Activated CD4-positive, alpha-beta T cell treated with anti-CD3 and anti-CD28 coated beads, Interleukin-2, amount 50 U/mL, for 1 hour (primary cell): ENCODE measurements around the gene SSTR4.

Experiments used
- DNase-seq: peaks from one replicate; pipeline ENCODE4 v3.0.0-alpha.2; 2020

The SSTR4 gene

DNA sequence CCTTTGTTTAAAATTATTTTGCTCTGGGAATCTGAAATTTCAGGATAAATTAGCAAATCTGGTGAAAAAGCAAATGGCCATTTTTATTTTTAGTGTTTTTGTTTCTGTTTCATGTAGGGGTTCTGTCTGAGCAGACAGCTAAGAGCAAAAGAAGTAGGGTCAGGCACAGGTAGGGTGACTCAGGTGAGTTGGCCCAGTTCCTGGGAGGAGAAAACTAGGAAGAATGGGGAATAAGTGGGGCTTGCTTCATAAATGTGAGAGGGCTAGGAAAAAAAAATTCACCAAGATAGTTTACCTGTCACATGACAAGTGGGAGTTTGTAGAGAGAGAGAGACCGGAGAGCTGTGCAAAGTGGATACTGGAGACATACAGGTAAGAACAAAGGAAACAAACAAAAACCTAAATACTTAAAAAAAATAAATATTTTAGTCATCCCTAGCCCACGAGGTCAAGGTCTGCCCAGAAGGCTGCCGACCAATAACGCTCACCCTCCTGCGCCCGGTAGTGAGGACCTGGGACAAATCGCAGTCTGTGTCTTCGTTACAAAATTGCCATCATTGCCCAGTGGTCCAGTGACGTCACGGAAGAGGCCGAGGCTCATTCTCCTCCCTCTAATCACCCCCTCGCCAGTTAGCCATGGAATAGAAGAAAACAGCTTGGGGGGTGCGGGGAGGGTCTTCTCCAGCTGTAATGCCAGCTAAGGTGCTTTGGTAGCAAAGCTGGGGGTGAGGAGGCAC is 12.1 kb downstream of the SSTR4 start:
- no peak for DNase-seq

DNA sequence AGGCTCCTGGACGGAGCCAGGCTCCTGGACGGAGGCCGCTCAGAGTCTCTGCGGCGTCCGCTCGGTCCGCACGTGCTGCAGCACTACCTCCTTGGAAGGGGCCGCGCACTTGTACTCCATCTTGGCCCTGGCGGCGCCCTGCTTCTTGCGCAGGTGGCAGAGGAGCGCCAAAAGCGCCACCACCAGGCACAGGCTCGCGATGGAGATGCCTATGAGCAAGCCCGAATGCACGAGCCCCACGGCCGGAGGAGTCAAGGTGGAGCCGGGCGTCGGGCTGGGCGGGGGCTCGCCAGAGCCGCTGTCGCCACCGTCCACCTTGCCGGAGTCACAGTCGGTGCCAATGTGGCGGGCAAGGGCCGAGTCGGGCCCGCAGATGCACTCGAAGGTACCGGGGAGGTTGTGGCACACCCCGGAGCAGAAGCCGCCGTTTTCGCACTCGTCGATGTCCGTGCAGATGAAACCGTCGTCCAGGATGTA is 12.7 kb downstream of the SSTR4 start:
- DNase-seq: no peak

DNA sequence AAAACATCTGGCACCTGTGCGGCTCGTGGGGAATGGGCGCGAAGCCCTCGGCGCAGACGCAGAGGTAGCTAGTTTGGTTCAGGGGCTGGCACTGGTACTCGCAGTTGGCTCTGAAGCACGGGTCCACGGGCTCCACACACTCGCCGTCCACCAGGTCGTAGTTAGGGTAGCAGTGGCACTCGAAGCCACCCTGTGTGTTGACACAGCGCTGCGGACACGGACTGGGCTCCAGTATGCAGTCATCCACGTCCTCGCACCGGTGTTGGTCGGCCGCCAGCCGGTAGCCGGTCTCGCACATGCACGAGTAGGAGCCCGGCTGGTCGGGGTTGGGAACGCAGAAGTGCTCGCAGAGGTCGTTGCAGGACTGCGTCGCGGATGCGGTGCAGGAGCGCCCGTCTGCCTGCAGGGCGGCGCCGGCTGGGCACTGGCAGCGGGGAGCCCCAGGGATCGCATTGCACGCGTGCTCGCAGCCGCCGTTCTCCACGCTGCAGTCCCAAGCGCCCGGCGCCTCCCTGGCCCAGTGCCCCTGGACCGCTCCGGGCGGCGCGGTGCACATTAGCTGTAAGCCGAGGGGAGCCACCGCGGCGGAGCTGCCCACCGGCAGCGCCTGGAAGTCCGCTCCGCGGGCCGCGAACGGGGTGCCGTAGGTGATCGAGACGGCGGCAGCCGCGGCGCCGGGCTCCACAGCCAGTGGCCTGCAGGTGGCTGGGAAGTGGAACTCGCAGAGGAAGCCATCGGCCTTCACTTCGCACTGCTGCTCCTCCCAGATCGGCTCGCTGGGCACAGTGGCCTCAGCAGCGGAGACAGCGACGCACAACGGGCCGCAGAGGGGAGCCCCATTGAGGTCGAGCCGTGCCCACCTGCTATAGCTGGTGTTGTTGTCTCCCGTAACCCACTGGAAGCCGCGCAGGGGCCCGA is 13.4 kb downstream of the SSTR4 start:
- no peak for DNase-seq

DNA sequence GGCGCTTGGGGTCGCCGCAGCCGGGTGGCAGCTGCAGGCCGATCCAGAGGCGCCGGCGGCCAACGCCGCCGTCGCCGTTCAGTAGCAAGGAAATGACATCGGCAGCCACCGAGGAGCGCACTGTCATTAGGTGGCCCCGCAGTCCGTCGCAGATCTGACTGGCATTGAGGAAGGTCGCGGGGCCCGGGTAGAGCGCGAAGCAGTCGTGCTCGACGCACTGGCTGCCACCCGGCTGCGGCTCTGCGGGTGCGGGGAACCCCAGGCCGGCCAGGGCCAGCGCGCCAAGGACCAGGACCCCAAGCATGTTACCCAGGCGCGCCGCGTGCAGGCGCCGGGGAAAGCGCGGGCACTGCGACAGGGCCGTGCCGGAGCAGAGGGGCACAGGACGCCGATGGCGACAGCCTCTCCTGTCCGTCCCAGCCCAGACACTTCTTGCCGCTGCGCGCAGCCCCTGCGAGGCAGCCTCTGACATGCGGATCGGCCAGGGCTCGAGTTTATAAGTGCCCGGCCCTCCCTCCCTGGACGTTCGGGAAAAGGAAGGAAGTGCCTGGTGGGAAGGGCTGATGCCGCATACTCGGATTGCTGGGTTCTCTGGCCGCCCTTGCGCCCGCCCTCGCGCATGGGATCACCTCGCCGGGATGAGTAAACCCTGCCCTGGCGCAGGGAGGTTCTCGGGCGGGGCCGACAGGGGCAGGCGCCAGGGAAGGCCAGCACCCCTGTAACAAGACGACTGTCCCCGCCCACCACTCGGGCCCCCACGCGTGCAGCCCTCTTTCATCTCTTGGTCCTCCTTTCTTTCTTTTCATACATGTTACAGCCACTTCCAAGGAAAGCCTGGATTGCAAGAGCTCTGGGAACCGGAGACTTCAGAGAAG is 14.3 kb downstream of the SSTR4 start, which contains the start of gene THBD:
THBD (minus strand) TSS at position 472 of the 875 bp plus-strand sequence; CDS start at position 304, 168 bp downstream.
- DNase-seq: no peak

DNA sequence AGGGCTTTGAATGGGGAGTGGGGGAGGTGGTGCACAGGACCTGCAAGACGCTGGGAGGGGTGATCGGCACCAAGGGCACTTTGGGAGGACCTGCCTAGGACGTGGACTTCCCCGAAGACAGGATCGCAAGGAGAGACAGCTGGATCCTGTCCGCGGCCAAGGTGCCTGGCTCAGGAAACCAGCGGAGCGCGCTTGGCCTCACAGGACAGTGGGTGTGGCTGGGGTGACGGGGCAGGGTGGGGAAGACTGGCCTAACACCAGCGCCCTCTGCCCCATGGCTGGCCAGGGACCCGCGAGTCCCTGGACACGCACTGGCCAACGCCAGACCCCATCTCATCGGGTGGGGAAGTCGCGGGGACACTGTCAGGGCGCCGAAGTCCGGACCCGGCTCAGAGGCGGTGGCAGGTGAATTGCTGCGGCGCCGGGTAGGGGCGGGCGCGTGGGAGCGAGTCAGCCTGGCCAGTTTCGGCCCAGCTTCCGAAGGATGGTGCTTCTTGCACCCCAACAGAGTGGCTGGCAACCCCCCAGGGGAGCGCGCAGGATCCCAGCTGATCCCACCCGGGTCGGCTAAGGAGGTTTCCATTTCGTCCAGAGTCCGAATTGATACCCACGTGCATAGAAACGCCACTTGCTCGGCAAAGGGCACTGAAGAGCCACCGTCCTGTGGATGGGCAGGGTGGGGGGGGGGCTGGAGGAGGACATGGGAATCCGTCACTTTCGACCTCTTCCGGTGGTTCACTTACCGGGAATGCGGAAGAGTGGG is 15.1 kb downstream of the SSTR4 start:
- no peak for DNase-seq

DNA sequence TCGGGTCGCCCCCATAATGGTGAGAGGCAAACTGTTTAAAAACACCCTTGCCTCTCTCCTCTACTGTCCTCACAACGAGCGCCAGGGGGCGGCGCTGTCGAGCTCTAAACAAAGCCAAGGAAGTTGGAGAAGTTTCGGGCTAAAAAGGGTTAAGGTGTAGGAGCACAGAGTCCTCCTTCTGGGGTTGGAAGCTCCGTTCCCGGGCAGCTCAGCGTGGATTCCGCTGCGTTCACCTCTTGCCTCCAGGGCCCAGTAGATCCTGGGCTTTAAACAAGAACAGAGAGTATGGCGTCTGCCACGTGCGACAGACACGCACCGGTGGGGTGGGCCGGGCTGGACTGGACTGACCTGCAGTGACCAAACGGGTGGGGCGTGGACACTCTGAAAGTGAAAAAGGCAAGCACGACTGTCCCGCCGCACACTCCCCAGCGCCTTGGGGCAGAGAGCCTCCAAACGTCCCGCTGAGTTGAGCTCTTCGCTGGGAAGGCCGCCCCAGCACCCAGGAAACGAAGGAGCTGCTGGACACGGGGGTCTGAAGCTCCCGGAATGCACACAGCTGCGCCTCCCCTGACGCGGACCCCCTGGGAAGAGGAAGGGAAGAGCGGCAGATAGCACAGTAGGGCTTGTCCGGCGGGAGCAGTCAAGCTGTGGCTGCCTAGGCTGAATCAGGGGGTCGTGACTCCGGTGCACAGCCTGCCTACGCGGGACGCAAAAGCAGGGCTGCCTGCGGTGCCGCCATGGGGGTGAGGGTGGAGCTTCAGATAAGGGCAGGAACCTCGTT is 15.9 kb downstream of the SSTR4 start:
- DNase-seq: no peak

DNA sequence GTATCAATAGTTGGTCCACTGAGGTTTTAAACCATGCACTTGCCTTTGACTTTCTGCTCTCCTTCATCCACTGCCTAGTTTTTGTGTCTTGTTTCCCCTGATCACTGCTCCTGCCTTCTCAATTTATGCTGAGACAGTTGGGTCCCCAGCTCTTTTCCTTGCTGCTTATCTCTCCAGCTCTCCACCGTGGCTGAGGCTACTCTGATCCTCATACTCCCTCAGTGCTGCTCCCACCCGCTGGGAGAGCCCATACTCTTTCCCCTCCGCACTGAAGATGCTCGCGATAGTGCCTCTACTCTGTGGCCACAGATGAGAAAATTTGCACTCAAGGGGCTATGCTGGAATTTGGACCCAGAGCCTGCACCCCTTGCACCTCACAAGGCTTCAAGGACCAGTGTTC is 17.8 kb downstream of the SSTR4 start:
- no peak for DNase-seq

DNA sequence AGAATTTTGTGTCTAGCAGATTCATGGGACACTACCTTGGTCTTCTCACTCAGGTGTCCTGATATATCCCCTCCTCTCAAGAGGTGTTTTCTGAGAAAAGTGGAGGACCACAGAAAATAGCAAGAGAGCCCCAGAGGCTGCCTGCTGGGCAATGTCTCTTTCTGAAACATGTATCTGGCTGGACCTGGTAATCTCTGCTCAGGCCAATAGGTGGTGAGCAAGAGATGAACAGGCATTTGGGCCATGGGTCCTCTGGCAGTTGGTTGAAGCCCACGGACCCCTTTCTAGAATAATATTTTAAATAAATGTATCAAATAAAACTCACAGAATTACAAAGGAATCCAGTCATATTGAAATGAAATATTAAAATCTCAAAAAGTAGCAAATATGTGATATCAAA is 23.1 kb downstream of the SSTR4 start:
- no peak for DNase-seq

DNA sequence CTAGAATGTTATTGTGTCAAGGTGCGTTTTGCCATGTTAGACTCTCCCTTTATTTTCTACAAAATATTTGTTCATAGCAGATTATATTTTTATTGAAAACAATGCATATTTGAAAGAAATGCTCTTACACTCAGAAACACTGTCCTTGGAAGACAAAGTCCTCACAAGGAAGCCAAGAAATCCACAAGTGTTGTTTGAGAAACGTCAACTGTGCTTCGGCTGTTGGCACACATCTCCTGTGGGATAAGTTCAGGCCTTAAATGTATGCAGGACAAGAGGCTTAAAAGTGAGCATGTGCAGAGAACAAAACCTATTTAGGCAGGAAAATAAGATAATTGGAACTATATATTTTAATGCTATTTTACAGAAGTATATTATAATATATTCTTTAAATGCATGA is 23.9 kb downstream of the SSTR4 start:
- DNase-seq: no peak

DNA sequence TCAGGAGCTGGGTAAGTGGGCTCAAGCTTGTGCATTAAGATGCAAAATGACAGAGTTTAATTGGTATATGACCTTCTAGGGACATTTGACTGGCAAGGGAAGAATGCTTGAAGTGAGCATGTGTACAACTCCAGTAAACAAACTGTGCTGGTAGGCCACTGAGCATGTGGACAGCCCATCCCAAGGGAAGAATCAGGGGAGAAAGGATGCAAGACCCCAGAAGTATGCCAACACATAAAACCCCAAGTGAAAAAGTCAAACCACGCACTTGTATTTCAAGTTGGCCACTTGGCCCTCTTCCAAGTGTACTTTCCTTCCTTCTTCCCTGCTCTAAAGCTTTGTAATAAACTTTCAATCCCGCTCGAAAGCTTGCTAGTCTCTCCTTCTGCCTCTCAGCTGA is 24.7 kb downstream of the SSTR4 start:
- DNase-seq: no peak

DNA sequence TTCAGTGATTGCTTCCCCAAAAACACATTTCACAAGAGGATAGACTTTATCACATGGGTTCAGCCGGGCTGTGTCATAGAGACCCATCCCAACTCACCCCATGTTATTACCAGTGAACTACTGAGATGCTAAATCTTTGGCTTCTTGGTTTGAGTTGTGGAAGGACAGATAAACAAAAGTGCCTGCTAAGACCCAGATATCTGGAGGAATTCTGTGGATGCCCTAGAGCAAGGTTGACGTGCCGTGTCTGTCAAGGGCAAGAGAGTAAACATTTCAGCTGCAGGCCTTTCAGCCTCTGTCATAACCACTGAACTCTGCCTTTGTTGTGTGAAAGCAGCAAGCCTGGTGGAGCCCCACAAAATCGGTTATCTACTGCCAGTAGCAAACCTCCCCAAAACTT is 25.5 kb downstream of the SSTR4 start:
- no peak for DNase-seq

DNA sequence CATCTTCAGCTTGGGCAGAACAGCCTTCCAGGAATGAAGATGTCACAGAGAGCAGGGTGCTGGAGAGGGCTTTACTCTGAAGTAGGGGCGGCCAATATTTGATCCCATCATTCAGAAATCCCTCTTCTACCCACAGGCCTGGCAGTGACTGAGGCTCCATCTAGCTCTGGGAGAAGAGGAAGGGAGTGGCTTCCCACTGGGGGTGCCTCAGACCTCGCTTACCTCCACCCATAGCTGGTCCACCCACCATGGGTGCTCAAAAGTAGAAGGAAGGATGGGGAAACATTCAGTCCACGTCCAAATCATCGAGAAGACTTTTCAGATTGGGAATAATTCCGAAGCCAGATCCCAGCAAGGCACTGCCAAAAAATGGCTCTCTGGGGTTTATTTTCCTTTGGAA is 26.1 kb downstream of the SSTR4 start:
- DNase-seq: no peak

DNA sequence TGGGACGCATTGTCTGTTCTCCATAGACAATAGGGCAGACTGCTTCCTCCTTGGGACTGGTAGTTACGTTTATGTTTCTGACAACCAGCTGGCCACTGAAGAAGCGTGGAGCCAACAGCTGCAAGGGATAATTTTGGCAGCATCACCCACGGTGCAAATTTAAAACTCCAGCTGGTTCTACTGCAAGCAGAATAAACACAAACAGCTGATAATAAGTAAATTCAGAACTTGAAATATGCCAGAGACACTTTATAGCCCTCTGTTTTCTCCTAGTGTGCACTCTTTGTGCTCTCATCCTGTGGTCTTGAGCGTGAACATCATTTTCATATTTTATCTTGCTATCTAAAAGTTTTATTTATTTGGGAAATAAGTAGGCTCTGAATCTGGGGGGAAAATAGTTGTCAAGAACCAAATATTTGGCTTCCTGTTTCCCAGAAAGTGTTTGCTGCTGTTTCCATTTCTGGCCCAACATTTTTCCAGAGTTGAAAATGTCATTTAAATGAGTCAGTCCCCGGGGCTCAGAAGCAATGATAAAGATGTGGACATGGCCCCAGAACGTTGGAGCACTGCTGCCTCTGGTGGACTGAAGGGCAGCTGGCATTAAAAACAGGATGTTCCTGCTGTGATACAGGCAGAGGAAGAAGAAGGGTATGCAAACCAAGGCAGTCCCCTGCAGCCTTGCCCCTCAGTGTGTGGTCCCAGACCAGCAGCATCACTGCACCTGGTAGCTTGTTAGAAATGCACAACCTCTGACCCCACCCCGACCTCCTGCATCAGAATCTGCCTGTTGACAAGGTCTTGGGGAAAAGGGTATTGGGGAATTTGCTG is 26.8 kb downstream of the SSTR4 start:
- no peak for DNase-seq

DNA sequence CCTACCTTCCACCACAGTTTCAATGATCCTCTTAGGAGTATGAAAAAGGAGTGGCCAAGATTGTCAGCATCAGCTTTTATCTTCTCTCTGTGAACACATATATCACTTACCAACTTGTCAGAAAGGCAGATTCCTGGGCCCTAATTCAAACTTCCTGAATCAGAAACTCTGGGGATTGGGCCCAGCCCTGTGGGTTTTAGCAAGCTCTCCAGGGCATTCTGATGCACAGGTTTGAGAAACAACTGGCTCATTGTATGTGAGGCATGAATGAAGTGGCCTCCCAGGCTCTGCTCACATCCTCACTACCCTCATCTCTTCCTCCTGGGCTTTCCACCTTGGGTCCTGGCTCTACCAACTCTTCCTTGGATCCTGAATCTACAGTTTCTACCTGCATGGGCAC is 27.5 kb downstream of the SSTR4 start:
- no peak for DNase-seq

DNA sequence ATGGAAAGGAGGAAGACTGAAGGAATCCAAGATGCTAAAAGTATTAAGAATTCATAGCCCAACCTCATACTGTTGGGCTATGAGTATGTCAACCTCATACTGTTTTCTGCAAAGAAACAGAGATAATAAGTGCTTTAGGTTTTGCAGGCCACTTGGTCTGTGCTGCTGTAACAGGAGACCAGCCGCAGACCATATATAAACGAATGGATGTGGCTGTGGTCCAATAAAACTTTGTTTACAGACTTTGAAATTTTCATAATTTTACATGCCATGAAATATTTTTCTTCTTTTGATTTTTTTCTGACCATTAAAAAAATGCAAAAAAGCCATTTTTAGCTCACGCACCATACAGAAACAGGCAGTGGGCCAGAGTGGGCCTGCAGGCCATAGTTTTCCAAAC is 28.1 kb downstream of the SSTR4 start:
- DNase-seq: no peak

DNA sequence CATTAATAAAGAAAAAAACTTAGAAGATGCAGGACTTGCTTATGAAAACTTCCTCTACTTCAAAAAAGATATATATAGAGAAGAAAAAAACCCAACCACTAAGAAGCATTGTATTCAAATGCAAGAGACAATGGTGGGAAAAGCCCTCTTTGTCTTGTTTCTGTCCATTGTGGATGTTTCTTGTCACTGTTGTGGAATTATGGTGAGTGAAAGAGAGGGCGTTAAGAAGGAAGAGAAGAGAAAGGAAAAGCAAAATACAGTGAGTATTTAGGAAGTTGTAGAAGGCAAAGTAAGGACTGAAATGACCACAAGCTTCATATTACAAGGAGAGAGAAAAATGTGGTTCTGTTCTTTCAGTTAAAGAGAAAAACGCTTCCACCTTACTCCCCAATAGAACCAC is 28.5 kb downstream of the SSTR4 start:
- no peak for DNase-seq

DNA sequence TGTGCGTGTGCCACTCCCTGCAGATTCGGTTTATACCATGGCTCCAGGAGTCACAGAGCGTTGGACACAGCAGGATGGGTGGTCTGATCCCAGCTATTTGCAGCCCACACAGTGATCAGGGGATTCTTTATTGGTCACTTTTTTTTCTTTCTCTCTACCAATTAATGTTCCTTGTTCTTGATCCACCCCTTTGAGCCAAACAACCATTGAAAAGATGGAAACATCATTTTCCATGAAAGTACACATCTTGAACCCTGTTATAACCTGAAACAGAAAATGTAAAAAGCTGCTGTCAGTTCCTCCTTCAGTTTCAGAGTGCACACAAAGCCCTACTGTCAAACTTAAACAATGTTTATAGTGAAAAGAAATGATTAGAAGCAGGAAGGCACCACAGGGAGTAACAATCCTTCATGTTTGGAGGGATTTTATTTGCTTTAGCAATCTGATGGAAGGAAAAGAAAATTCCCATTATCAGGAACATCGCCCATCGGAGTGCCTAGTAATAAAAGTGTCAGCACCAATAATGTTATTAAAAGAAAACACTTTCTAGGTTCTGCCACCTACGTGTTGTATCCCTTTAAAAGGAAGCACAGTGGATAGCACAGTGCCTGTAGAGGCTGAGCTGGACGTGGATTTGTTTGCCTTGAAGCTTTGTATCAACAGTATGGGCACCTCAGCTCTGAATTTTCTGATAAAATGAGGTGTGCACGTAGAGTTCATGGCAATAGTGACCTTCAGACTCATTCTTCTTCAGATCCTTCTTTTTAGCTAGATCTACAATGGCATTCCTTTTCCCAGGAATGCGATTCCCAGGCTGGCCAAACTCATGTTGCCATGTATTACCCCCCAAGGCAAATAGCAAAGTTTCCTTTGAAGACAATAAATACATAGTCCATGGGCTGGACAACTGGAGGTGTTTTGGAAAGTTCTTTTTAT is 30.4 kb downstream of the SSTR4 start:
- no peak for DNase-seq

DNA sequence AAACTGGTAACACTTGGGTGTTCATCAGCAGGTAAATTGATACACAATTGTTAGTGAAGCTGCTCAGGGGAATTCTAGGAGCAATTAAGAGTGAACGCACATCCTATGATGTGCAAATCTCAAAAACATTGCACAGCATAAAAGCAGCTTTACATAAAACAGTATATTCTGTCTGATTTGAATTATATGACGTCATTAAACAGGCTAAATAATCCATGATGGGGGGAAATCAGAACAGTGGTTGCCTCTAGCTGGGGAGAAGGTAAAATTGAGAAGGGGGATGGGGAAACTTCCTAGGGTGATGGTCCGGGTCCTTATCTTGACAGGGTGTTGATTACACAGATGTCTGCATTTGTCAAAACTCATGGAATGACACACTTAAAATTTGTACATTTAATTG is 31.7 kb downstream of the SSTR4 start:
- DNase-seq: no peak

DNA sequence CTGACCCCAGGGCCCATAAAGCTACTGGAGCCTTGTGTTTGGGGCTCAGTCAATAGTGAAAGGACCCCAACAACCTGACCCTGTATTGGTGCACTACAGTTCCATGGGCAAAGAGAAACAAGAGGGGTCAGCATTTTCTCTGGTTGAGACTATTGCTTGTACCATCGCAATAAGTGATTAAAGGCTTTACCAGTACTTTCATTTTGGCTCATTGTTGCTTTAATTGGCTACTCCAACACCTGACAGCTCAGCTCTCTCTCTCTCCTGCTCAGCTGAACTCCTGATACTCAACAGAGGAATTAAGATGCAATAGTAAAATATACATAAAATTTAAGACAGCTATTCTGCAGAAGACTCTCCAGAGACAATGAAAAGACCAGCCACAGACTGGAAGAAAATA is 33.2 kb downstream of the SSTR4 start:
- DNase-seq: no peak
